Astrocyte of the cerebellum (primary cell): ENCODE results near the gene AHNAK2.
"Not testable (repeated sequence)": the region's sequence is repeated elsewhere in the genome, so short reads cannot be mapped to it uniquely, and the experiment has no call there.

Experiments
- DNase-seq: peaks from one replicate; pipeline ENCODE4 v3.0.0-alpha.2; 2011; ENCODE audit warnings: low read depth
- H3K4me3 ChIP-seq: 2 replicates; pipeline ENCODE4 v1.5.1; 2011; ENCODE audit warnings: mild to moderate bottlenecking, low read depth, low read length, moderate library complexity
- in situ Hi-C: cut with HindIII; loops from 2 replicates; pipeline ENCODE4 v1.10.0; 2017; ENCODE audit warnings: low sequenced_read_pairs
- TF ChIP-seq, protein P1 (sequence below): IDR thresholded peaks from 2 replicates; pipeline ENCODE4 v1.5.1; 2012; ENCODE audit warnings: low read length, low read depth, moderate library complexity, mild to moderate bottlenecking; ENCODE audit errors: missing control alignments

Gene AHNAK2

DNA sequence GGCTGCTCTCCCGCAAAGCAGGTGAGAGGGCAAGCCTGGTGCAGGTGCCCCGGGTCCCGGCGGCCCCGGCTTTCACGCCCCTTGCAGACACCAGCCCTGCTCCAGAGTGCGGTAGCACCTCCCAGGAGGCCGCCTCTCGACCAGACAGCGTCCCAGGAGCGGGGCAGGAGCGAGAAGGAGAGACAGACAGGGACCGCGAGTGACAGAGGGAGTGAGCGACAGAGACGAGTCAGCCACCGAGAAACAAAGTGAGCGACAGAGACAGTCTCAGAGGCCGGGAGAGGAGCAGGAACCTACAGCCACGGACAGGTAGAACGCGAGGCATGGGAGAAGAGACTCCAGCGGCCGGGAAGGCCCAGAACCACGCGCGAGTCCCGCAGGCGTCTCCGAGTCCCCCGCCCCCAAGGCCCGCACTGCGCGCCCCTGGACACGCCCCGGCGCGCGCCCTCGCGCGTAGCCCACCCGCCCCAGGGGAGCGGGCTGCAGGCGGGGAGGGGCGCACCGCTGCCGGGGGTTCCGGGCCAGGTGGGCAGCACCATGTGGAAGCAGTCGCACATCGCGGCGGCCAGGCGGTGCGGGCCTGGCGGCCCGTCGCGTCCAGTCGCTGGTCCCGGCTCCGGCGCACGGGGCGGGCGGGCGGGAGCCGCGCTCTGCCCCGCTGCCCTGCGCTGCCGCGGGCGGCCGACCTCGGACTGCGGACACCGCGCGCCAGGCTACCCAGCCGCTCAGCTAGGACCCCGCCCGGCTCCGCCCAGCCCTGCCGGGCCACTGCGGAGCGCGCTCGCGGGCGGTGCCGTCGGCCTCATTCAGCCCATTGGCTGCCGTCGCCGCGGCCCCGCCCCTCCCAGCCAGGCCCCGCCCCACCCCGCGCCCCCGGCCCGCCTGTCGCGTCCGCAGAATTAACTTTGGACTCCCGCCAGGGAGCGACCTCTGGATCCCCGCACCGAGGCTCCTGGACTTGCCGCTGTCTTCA is at the start of gene AHNAK2:
Gene AHNAK2 (minus strand): TSS at position 694 of the 973 bp plus-strand sequence. CDS start 137 bp downstream, at position 557.
- H3K4me3 ChIP-seq = peak within 1 kb of the TSS; percentile 47
- in situ Hi-C loops = no loop called here
- TF ChIP-seq, protein P1, sequence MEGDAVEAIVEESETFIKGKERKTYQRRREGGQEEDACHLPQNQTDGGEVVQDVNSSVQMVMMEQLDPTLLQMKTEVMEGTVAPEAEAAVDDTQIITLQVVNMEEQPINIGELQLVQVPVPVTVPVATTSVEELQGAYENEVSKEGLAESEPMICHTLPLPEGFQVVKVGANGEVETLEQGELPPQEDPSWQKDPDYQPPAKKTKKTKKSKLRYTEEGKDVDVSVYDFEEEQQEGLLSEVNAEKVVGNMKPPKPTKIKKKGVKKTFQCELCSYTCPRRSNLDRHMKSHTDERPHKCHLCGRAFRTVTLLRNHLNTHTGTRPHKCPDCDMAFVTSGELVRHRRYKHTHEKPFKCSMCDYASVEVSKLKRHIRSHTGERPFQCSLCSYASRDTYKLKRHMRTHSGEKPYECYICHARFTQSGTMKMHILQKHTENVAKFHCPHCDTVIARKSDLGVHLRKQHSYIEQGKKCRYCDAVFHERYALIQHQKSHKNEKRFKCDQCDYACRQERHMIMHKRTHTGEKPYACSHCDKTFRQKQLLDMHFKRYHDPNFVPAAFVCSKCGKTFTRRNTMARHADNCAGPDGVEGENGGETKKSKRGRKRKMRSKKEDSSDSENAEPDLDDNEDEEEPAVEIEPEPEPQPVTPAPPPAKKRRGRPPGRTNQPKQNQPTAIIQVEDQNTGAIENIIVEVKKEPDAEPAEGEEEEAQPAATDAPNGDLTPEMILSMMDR = no peak
- no peak for DNase-seq

DNA sequence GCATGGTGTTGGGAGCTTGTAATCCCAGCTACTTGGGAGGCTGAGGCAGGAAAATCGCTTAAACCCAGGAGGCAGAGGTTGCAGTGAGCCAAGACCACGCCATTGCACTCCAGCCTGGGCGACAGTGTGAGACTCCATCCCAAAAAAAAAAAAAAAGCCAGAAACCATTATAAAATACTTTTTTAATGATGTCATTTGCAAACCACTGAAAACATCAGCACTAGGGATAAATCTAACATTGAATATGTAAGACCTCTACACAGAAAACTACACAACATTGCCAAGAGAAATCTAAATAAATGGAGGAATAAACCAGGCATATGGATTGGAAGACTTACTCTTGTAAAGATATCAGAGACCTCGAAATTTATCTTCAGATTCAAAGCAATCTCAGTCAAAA is 49.5 kb upstream of the AHNAK2 start:
- DNase-seq, in situ Hi-C loops, H3K4me3 ChIP-seq: not testable (repeated sequence)

DNA sequence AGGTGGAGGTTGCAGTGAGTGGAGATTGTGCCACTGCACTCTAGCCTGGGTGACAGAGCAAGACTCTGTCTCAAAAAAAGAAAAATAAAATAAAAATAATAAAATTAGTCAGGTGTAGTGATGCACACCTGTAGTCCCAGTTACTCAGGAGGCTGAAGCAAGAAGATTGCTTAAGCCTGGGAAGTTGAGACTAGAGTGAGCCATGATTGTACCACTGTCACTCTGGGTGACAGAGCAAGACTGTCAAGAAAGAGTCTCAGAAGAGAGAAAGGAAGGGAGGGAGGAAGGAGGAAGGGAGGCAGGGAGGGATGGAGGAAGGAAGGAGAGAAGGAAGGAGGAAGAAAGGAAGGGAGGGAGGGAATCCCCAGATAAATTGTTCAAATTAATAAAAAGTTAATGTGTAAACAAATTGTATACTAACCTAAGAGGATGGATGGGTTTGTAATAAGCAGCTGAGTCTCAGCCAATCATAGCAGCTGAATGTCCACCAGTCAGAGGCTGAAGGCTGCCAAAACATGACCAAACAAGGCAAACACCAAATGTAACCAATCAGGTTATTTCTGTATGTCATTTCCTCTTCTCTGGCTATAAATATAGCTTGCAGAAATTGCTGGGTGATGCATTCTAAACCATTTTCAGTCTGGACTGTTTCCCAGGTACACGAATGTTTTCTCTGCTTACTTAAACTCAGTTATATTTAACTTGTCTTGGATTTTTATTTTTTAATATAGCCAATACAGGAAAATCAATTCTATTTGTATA is 48.8 kb upstream of the AHNAK2 start:
- in situ Hi-C loops = no loop called here

DNA sequence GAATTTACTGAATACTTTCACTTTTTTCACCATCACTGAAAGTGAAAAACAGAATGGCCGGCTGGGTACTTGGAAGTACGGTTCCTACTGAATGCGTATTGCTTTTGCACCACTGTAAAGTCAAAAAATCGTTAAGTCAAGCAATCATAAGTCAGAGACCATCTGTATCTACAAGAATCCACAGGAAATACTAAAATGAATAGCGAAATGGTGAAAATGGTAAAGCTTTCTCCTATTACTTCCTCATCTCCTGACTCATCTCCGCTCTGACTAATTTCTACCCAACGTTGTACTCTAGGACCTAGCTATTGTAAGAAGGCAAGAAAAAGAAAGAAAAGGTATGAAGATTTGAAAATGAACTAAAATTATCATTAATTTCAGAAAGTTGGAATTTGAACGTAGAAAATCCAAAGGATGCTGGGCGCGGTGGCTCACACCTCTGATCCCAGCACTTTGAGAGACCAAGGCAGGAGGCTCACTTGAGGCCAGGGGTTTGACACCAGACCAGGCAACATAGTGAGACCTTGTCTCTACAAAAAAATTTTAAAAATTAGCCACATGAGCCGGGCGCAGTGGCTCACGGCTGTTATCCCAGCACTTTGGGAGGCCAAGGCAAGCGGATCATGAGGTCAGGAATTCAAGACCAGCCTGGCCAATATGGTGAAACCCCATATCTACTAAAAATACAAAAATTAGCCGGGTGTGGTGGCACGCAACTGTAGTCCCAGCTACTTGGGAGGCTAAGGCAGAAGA is 48.0 kb upstream of the AHNAK2 start:
- no peak overlapping the region for H3K4me3 ChIP-seq
- in situ Hi-C loops = no loop called here
- no peak for DNase-seq
- TF ChIP-seq, protein P1 = no peak

More for the DNA sequence above, 48.8 kb upstream of the AHNAK2 start:
- no peak for DNase-seq
- no peak overlapping the region for H3K4me3 ChIP-seq
- TF ChIP-seq, protein P1 = no peak

DNA sequence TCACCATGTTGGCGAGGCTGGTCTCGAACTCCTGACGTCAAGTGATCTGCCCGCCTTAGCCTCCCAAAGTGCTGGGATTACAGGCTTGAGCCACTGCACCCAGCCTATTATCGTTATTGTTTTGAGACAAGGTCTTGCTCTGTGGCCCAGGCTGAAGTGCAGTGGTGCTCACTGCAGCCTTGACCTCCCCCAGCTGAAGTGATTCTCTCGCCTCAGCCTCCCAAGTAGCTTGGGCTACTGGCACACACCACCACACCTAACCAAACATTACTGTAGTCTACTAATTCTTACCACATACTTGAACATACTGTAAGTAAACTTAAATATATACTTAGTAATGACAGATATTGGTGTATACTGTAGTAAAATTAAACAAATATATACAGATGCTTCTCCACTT is 47.3 kb upstream of the AHNAK2 start:
- TF ChIP-seq, protein P1 = no peak
- in situ Hi-C loops = no loop called here
- DNase-seq = no peak
- no peak overlapping the region for H3K4me3 ChIP-seq

DNA sequence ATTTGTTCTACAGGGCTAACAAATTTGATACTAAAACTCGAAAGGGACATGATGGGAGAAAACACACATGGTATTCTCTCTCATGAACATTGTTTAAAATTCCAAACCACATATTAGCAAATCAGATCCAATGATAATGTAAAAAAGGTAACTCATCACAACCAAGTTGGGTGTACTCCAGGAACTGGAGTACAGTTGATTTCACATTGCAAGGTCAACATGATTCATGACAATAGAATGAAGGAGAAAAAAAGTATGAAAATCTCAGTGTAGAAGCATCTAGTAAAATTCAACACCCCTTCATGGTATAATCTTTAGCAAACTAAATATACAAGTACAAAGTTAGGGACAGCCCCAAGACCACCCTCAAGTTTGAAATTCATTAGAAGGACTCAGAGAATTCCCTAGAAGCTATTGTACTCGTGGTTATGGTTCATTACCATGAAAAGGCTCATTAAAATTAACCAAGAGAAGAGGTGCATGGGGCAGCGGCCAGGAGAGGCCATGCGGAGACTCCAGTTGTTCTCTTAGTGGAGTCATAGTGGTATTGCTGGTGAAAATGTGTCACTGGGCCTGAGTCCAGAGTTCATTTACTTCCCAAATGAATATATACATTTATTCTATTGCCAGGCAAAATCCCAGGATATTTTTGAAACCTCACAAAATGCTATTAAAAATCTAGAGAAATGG is 45.8 kb upstream of the AHNAK2 start:
- no peak overlapping the region for H3K4me3 ChIP-seq
- TF ChIP-seq, protein P1 = no peak
- in situ Hi-C loops = no loop called here
- DNase-seq = peak; percentile 64
